Raji (cell line): ENCODE results near the gene LINC00305.

Source experiments
- POLR2A ChIP-seq: IDR thresholded peaks from 2 replicates; pipeline ENCODE4 v1.6.1; 2011; ENCODE audit warnings: low read depth, low read length, control low read depth; ENCODE audit not compliant: insufficient read depth

The LINC00305 gene

GRCh38 chr18:64148988-64149387 is at the start of gene LINC00305:
Gene LINC00305 (minus strand): TSS chr18:64149088.
- TF ChIP-seq POLR2A: no peak

DNA sequence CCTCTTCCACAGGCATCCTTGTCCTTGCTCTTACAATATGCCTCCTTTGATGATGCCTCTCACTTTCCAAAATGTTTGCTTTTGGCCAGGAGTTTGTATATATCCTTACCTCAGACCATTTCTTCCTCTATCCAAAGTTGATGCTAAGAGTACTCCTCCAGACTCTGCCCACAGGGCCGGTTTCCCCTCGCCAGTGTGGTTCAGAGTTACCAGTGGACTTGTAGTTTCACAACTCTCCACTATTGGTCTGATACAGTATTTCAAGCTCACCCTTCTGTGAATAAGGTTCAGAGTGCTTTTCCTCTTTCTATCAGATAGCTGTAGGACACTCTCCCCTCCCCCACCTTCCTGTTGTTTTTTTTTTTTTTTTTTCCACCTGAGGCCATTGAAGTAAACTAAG is 42.2 kb upstream of the LINC00305 start:
- no peak for TF ChIP-seq POLR2A

- TF ChIP-seq POLR2A: no peak
Observed at GRCh38 chr18:64185987-64186386, 37.1 kb upstream of the LINC00305 start.

DNA sequence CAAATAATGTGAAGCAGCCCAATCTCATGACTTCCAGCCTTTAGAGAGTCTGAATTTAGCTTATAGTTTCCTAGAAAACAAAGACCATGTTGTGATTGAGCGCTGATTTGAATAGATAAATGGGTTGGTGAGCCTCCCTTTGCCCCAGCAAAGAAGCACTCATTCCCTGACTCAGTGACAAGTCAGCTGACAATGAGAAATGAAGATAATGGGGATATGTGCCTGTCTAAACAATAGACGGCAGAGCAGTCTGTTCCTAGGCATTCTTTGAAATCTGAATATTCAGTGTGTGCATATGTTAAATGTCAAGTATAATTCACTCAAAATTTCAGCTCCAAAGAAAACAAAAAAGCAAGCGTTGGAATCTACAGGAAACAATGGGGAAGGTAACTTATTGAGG is 34.8 kb upstream of the LINC00305 start:
- TF ChIP-seq POLR2A: no peak

- no peak for TF ChIP-seq POLR2A
Observed at GRCh38 chr18:64180617-64181016, 31.7 kb upstream of the LINC00305 start.

- TF ChIP-seq POLR2A: no peak
Observed at GRCh38 chr18:64180171-64180570, 31.3 kb upstream of the LINC00305 start.

GRCh38 chr18:64179556-64180080 is 30.7 kb upstream of the LINC00305 start:
- TF ChIP-seq POLR2A: no peak

DNA sequence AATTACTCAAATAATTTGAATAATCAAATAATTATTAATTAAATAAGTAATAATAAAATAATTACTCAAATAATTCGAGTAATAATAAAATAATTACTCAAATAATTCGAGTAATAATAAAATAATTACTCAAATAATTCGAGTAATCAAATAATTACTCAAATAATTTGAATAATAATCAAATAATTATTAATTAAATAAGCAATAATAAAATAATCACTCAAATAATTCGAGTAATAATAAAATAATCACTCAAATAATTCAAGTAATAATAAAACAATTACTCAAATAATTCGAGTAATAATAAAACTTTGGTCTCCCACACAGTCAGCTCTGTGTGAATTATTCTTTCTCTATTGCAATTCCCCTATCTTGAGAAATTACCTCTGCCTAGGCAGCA is 30.0 kb upstream of the LINC00305 start:
- TF ChIP-seq POLR2A: no peak

GRCh38 chr18:64175432-64175831 is 26.5 kb upstream of the LINC00305 start:
- TF ChIP-seq POLR2A: no peak

DNA sequence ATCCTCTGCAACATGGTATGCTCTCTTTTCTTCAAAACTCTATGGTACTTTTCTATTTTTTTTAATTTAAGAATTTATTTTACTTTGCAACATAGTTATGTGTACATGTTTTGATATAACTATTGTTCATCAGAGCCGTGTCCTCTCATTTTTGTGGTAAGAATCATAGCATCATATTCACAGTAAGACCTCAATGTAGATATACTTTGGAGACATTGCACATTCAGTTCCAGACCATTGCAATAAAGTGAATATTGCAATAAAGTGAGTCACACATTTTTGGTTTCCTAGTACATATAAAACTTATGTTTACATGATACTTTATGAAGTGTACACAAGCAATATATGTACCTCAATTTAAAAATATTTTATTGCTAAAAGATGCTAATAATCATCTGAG is 22.7 kb upstream of the LINC00305 start:
- TF ChIP-seq POLR2A: no peak

DNA sequence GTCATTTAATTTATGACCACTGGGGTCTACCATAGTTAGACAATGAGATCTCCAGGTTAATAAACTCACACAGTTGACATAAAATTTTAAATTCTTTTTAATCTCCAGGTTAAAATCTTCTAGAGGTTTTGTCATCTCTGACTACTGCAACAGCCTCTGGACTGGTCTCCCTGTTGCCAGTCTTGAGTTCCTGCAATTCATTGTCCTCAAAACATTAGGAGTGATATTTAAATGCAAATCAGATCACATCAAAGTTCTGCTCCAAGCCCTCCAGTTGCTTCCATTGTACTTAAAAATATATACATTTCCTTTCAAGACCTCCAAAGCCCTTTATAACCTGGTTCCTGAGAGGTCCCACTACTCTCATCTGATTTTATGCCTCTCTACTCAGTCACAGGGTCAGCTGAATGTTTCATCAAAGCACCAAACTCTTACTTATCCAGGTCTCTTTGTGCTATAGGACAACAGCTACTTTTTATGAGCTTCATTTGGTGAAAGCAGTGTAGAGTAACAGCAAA is 18.6 kb upstream of the LINC00305 start:
- TF ChIP-seq POLR2A: no peak

DNA sequence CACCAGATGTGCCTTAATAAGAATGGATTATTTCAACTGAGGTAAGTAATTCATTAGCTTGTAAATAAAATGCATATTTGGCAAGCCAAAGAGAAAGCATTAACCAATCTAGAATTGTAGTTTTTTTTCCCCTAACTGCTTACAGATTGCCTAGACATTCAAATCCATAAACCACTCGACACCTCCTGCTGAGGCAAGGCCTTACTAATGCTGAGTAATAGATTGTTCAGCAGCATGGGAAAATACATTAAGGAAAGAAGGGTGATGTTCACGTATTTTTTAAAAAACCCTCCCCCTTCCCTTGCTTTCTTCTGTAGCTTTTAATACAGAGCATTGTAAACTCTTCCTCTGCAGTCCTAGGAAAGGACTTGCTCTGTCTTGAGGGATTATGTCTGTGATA is 17.0 kb upstream of the LINC00305 start:
- TF ChIP-seq POLR2A: no peak

- no peak for TF ChIP-seq POLR2A
Observed at GRCh38 chr18:64164883-64165282, 16.0 kb upstream of the LINC00305 start.

DNA sequence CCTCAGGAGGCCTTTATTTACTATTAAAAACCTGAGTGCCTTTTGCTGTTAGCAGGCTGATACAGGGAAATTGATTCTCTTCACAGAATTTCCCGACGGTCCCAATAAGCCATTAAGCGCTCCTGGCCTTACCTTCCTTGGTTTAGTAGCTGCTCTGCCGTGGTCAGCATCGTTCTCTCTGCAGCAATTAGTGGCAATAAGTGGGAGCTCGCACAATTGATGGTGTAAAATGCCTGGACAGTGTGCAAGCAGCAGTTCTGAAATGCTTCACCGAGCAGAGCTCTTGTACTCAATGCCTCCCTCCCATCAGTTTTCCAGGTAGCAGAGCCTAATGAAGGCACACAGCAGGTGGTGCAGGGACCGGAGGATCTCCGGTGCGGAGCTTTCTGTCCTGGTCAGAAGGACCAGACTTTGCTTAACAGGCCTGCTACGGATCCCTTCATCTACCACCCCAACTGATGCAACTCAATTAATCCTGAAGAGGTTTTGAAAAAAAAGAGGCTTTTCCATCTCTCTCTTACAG is 1.1 kb upstream of the LINC00305 start:
- no peak for TF ChIP-seq POLR2A

DNA sequence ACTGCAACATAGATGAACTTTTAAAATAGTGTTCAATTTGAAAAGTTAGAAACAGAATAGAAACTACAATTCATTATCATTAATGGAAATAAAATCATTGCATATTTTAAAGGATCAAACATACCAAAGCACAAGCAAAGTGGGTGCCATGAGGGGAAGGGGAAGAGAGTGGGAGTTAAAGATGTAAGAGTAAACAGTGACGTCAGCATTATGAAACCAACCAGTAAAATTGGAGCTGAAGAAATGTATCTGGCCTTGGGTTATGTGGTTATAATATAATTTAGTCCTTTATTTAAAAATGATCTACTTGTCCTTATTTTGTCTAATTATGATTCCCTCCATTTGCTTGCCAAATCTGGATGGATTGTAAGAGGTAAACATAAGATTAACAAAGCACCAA is 6.0 kb downstream of the LINC00305 start:
- no peak for TF ChIP-seq POLR2A

GRCh38 chr18:64137914-64138313 is 11.0 kb downstream of the LINC00305 start:
- TF ChIP-seq POLR2A: no peak
